ENCODE data around the gene SMC2. TPM values are rescaled to one million over a fixed set of nuclear protein-coding genes. Genes with fewer than 3 reads are reported as not detected.

SMC2 gene
- total and polyA plus RNA-seq, 9 of the 15 experiments (the other 6 are each of a cell fraction or from before 2014, with no cell fraction given): 18.0 to 54.0 (median 32.9) TPM

GRCh38 chr9:104092192-104092591 lies 1.9 kb upstream of the SMC2 start:
- H3K4me3 ChIP-seq: no peak overlapping the region
- ChIA-PET CTCF (ENCODE audit: low intra/inter-chr PET ratio) (no interaction called here), POLR2A (no interaction called here)
- 88% methylated on average over 2 of the region's 2 CpGs for WGBS (ENCODE audit: insufficient coverage, low coverage, missing lambda C conversion rate)
- DNase-seq (ENCODE audit: extremely low read depth in 1 of 4, low spot score in 3 of 4): no peak
- peak overlapping the region in 1 of 2 experiments; percentile 95; a peak in 1 of 4 replicates for H3K9ac ChIP-seq (ENCODE audit: insufficient read depth in 1 of 2, low read depth in 2 of 2, low read length in 2 of 2)
- no peak for ATAC-seq
- TF ChIP-seq ZNF318 (IDR thresholded peaks at IDR 0.05; ENCODE audit: borderline replicate concordance in 1 of 2, low read depth in 1 of 2): no peak
- H3K4me1 ChIP-seq (replicated peaks in 1 of 2; ENCODE audit: control insufficient read depth in 2 of 2, insufficient read depth in 2 of 2, low read length in 2 of 2): peaks cover 0 to 16% of the 10 kb centered on the region in 2 experiments; a peak in 3 of 5 replicates
- peak overlapping the region; percentile 95 for H3K4me2 ChIP-seq (ENCODE audit: insufficient read depth, low read length)
- BruUV-seq (replicated peaks): no TSS peak
- no peaks in the 10 kb centered on the region for H3K27me3 ChIP-seq (ENCODE audit: control insufficient read depth in 2 of 2, insufficient read depth in 2 of 2, low read length in 2 of 2)
- FAIRE-seq: no peak
- peaks cover 39% of the 10 kb centered on the region for H3K79me2 ChIP-seq (ENCODE audit: control insufficient read depth, insufficient read depth, low read length)
- no peaks in the 10 kb centered on the region for H3K9me3 ChIP-seq (replicated peaks; ENCODE audit: control insufficient read depth, insufficient read depth, low read depth, low read length)
- H3K9me1 ChIP-seq (ENCODE audit: control insufficient read depth, insufficient read depth, low read length): no peaks in the 10 kb centered on the region
- in situ Hi-C loops (cut with MboI) (no loop called here), intact Hi-C loops (cut with micrococcal nuclease) (loop anchor here (5.0 to 10.0 kb wide), 3 partner anchors 655 to 903 kb away; partner anchors contain the start of gene NIPSNAP3A)
- H2AFZ ChIP-seq (ENCODE audit: low read depth, low read length): peak overlapping the region; percentile 98; the same call in 1 of the 2 replicates
- peak overlapping the region; percentile 98; the same call in 1 of the 3 replicates for H3K27ac ChIP-seq (ENCODE audit: extremely low read depth, low read depth, low read length)
- no peaks in the 10 kb centered on the region; the same call in 2 of the 3 replicates for H3K36me3 ChIP-seq (ENCODE audit: control insufficient read depth, insufficient read depth, low read length)
- H4K20me1 ChIP-seq (replicated peaks; ENCODE audit: control insufficient read depth, insufficient read depth, low read length): no peaks in the 10 kb centered on the region
